Muscle of leg (tissue), 11 donors: ENCODE measurements around the gene ESRRG. TPM values are rescaled to one million over a fixed set of nuclear protein-coding genes. Genes with fewer than 3 reads are reported as not detected.

ENCODE experiments used
- DNase-seq: peaks from one replicate; pipeline ENCODE4 v3.0.0; 2013
- H3K27ac ChIP-seq: one replicate; pipeline ENCODE4 v1.5.1; 2013; ENCODE audit warnings: mild to moderate bottlenecking, low read length, control low read depth
- H3K27me3 ChIP-seq: one replicate; pipeline ENCODE4 v1.6.1; 2013; ENCODE audit warnings: low read length; ENCODE audit not compliant: control insufficient read depth, insufficient read depth
- H3K36me3 ChIP-seq: one replicate; pipeline ENCODE4 v1.6.1; 2013; ENCODE audit warnings: low read length; ENCODE audit not compliant: control insufficient read depth, insufficient read depth
- H3K4me1 ChIP-seq: one replicate; pipeline ENCODE4 v1.6.1; 2013; ENCODE audit warnings: low read length; ENCODE audit not compliant: control insufficient read depth, insufficient read depth
- H3K4me3 ChIP-seq: one replicate; pipeline ENCODE4 v1.5.1; 2013; ENCODE audit warnings: low read length, control low read depth
- H3K9me3 ChIP-seq: replicated peaks from 2 replicates; pipeline ENCODE4 v1.6.1; 2013; ENCODE audit warnings: low read depth, low read length; ENCODE audit not compliant: control insufficient read depth
- WGBS: methylation state at CpG from one replicate; pipeline ENCODE4 v1.1.5; 2013; ENCODE audit warnings: missing lambda C conversion rate; ENCODE audit not compliant: insufficient coverage; 5-methylcytosine and 5-hydroxymethylcytosine counted together
- polyA plus RNA-seq, 8 donors: library from polyadenylated mRNA; unstranded; fragments of 120-200 nt; gene quantifications; one replicate each; pipeline versions ENCODE4 v1.2.1 to v1.2.3, GENCODE V29; 2013; ENCODE audit warnings: inconsistent platforms in 1 of 8, low replicate concordance in 1 of 8; ENCODE audit not compliant: insufficient read length in 8 of 8, insufficient read depth in 1 of 8
- total RNA-seq: library from RNA; stranded (reverse); fragments of 120-200 nt; gene quantifications from one replicate; pipeline ENCODE4 v1.2.4, GENCODE V29; 2013

Gene ESRRG
- total and polyA plus RNA-seq, 9 donors: 13.6 to 27.8 (median 20.3) TPM

DNA sequence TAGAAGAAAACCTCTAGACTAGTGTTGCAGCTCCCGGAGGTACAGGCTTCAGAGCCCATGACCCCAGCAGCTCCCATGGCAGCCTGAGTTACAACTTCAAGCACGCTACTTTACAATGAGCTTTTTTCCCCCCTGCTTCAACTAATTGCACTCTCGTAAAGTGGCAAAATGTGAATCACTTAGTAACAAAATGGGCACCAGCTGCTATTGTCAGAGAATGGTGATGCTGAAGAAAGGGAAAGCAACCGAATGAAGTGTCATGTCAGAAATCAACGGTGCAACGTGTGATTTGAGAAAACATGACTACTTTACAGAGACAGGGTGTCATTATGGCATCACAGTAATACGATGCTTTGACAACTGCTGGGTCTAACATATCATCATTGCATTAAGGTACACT is 40.5 kb downstream of the ESRRG start:
- Histone ChIP-seq H3K27ac (no peak overlapping the region), H3K9me3 (no peaks in the 10 kb centered on the region), H3K4me3 (no peak overlapping the region), H3K27me3 (no peaks in the 10 kb centered on the region), H3K4me1 (no peaks in the 10 kb centered on the region), H3K36me3 (no peaks in the 10 kb centered on the region)
- no peak for DNase-seq
- 50% methylated on average over 2 of the region's 7 CpGs for WGBS

DNA sequence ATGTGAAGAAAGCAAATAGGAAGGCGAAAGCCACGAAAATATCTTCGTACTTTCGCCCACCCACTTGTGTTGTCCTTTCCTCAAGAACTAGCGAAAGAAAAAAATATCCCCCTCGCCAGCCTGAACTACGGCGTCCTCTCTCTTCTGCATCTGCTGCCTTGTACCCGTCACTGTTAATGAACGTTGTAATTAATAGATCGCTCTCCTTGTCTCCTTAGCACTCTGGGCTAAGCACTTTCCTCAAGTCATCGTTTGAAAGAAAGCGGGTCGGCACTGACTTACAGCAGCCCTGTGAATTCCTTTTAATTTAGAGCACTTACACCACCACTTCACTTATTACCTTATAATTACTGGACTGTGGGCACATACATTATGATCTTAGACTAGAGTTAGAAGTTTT is 44.1 kb downstream of the ESRRG start:
- Histone ChIP-seq H3K4me3 (no peak overlapping the region), H3K27ac (no peak overlapping the region), H3K9me3 (no peaks in the 10 kb centered on the region), H3K36me3 (peaks cover 4% of the 10 kb centered on the region), H3K27me3 (no peaks in the 10 kb centered on the region), H3K4me1 (no peaks in the 10 kb centered on the region)
- no peak for DNase-seq
- 75% methylated on average over 12 of the region's 14 CpGs for WGBS

DNA sequence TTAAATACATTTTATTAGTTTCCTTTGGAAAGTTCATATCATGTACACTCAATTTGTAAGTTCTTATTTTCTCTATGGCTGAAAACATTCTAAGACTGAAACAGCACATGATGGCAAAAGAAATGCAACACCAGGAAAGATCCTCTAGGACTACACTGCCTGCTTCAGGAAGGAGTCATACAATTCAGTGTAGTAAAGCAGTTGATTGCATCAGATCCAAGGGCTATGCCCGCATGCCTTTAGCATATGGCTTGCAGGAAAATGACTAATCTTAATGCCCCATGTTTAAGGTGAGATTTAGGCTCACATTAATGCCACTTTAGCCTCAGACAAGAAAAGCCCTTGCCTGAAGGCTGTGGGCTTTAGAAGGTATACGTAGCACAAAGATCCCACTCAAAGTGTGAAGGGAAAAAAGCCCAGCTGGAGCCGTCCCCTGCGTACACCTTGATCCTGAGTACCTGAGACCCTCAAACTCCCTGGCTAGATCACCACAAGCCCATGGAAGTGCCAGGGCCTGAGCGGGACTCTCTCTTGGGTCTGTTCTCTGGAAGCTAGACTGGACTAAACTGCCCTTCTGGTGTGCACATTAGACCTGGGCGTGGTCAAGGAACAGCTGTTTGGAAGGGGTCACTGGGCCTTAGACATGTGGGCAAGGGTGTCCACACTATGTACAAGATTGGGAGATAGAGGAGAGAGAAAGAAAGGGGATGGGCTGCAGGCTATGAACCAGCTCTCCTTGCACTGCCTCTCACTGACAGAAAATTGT is 52.9 kb downstream of the ESRRG start:
- H3K4me1 ChIP-seq: no peaks in the 10 kb centered on the region
- H3K4me3 ChIP-seq: no peak overlapping the region
- H3K27me3 ChIP-seq: no peaks in the 10 kb centered on the region
- H3K36me3 ChIP-seq: no peaks in the 10 kb centered on the region
- WGBS: 93% methylated on average over 6 of the region's 6 CpGs
- no peaks in the 10 kb centered on the region for H3K9me3 ChIP-seq
- no peak for DNase-seq
- no peak overlapping the region for H3K27ac ChIP-seq

GRCh38 chr1:216666441-216666840 is 56.8 kb downstream of the ESRRG start:
- DNase-seq: no peak
- no peaks in the 10 kb centered on the region for H3K9me3 ChIP-seq
- WGBS: no CpG with 5 or more reads among the region's 2 CpGs

DNA sequence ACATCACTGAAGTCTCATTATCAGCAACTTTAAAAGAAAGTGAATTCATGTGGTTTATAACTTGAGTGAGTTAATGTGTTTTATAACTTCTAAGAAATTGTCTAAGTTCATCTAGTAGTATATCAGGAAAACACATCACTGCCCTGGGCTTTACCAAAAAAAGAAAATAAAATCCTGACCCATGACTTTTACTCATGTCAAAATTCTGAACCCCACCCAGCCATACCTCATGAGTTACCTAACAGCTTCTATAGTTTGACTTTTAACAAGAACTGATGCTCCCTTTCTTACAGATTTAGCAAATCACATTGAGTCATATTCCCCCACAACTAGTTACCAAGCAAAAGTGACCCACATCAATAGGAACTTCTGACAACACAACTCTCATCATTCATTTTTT is 57.4 kb downstream of the ESRRG start:
- Histone ChIP-seq H3K27me3 (no peaks in the 10 kb centered on the region), H3K27ac (no peak overlapping the region), H3K4me1 (no peaks in the 10 kb centered on the region), H3K36me3 (no peaks in the 10 kb centered on the region), H3K4me3 (no peak overlapping the region), H3K9me3 (no peaks in the 10 kb centered on the region)
- DNase-seq: no peak

More at GRCh38 chr1:216666441-216666840, 56.8 kb downstream of the ESRRG start:
- Histone ChIP-seq H3K4me1 (no peaks in the 10 kb centered on the region), H3K36me3 (no peaks in the 10 kb centered on the region), H3K27me3 (no peaks in the 10 kb centered on the region), H3K4me3 (no peak overlapping the region), H3K27ac (no peak overlapping the region)

- no CpG with 5 or more reads among the region's 1 CpG for WGBS
- H3K27ac ChIP-seq: no peak overlapping the region
- H3K4me3 ChIP-seq: no peak overlapping the region
- H3K4me1 ChIP-seq: no peaks in the 10 kb centered on the region
- no peaks in the 10 kb centered on the region for H3K9me3 ChIP-seq
- no peak for DNase-seq
- H3K36me3 ChIP-seq: no peaks in the 10 kb centered on the region
- no peaks in the 10 kb centered on the region for H3K27me3 ChIP-seq
These were observed 57.8 kb downstream of the ESRRG start for GRCh38 chr1:216665406-216665805.

DNA sequence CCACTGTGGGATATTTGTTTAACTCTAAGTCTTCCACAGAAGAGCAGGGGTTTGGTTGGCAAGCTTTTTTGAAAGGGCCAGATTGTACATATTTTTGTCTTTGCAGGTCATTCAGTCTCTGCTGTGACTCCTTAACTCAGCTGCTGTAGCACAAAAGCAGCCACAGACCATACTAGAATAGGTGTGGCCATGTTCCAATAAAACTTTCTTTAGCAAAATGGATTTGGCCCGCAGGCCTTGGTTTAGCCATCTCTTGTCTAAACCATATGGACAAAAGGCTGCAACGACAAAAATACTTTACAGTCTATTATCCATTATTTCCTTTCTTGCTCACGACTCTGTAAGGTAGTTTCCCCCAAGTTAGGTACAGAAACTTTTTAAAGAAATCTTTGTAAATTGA is 60.5 kb downstream of the ESRRG start:
- H3K4me3 ChIP-seq: no peak overlapping the region
- DNase-seq: no peak
- no peaks in the 10 kb centered on the region for H3K4me1 ChIP-seq
- no peaks in the 10 kb centered on the region for H3K36me3 ChIP-seq
- no peak overlapping the region for H3K27ac ChIP-seq
- H3K27me3 ChIP-seq: no peaks in the 10 kb centered on the region
- H3K9me3 ChIP-seq: no peaks in the 10 kb centered on the region
- WGBS: 71% methylated on average over 1 of the region's 3 CpGs

GRCh38 chr1:216660561-216660960 is 62.7 kb downstream of the ESRRG start:
- H3K4me1 ChIP-seq: no peaks in the 10 kb centered on the region
- no peak overlapping the region for H3K27ac ChIP-seq
- H3K36me3 ChIP-seq: no peaks in the 10 kb centered on the region
- no peak overlapping the region for H3K4me3 ChIP-seq
- WGBS: no CpG with 5 or more reads among the region's 1 CpG
- no peak for DNase-seq
- H3K27me3 ChIP-seq: no peaks in the 10 kb centered on the region
- H3K9me3 ChIP-seq: no peaks in the 10 kb centered on the region

GRCh38 chr1:216653001-216653400 is 70.2 kb downstream of the ESRRG start:
- no peak for DNase-seq
- Histone ChIP-seq H3K9me3 (no peaks in the 10 kb centered on the region), H3K4me3 (no peak overlapping the region), H3K4me1 (no peaks in the 10 kb centered on the region), H3K27ac (no peak overlapping the region), H3K36me3 (no peaks in the 10 kb centered on the region), H3K27me3 (no peaks in the 10 kb centered on the region)
- WGBS: 69% methylated on average over 2 of the region's 4 CpGs

GRCh38 chr1:216651826-216652418 is 71.3 kb downstream of the ESRRG start:
- H3K4me3 ChIP-seq: no peak overlapping the region
- no peak overlapping the region for H3K27ac ChIP-seq
- no peaks in the 10 kb centered on the region for H3K36me3 ChIP-seq
- WGBS: 43% methylated on average over 4 of the region's 6 CpGs
- no peaks in the 10 kb centered on the region for H3K4me1 ChIP-seq
- no peaks in the 10 kb centered on the region for H3K27me3 ChIP-seq
- H3K9me3 ChIP-seq: no peaks in the 10 kb centered on the region
- no peak for DNase-seq
